ENCODE data around the gene ACSL3.
"Not testable (repeated sequence)": the region's sequence is repeated elsewhere in the genome, so short reads cannot be mapped to it uniquely, and the experiment has no call there.

ACSL3 gene

DNA sequence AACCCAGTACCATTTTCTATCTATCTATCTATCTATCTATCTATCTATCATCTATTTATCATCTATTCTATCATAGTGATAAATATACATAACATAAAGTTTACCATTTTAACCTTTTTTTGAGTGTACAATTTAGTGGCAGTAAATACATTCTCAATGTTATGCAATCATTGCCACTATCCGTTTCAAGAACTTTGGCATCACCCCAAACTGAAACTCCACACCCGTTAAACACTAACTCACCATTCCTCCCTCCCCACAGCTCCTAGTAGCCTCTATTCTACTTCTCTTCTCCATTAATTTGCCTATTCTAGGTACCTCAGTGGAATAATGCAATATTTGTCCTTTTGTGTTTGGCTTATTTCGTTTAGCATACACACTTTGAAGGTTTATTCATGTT lies 108.7 kb downstream of the ACSL3 start:
- no peak for DNase-seq (ENCODE audit: low read depth, low spot score)

- DNase-seq (ENCODE audit: low read depth, low spot score) = no peak
These were observed 111.6 kb downstream of the ACSL3 start for GRCh38 chr2:222972420-222972819.

GRCh38 chr2:222973237-222973636 lies 112.4 kb downstream of the ACSL3 start:
- no peak for DNase-seq (ENCODE audit: low read depth, low spot score)

- no peak for DNase-seq (ENCODE audit: low read depth, low spot score)
These were observed 112.9 kb downstream of the ACSL3 start for GRCh38 chr2:222973733-222974132.

GRCh38 chr2:222976521-222977061 lies 115.8 kb downstream of the ACSL3 start:
- DNase-seq (ENCODE audit: low read depth, low spot score) = no peak

- DNase-seq (ENCODE audit: low read depth, low spot score) = no peak
These were observed 116.3 kb downstream of the ACSL3 start for GRCh38 chr2:222977121-222977520.

DNA sequence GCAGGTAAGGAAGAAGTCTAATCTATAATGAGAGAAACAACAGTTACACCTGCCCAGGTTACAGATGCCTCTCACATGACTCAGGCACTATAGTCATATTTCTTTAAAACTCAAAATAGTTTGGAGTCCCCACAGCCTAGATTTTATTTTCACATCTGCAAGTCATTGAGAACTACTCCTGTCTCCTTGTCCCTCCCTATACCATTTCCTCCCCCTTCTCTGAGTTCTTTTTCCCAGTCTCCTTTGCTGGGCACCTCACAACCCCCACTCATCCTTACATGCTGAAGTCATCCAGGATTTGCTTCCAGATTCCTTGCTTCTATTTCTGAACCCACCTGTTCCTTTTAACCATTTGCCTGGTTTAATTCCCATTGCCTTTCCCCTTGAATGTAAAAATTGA lies 118.0 kb downstream of the ACSL3 start:
- DNase-seq (ENCODE audit: low read depth, low spot score) = no peak

- DNase-seq (ENCODE audit: low read depth, low spot score) = no peak
These were observed 118.6 kb downstream of the ACSL3 start for GRCh38 chr2:222979484-222979883.

GRCh38 chr2:222982010-222982908 lies 121.4 kb downstream of the ACSL3 start:
- no peak for DNase-seq (ENCODE audit: low read depth, low spot score)

GRCh38 chr2:222982909-222983265 lies 122.1 kb downstream of the ACSL3 start:
- no peak for DNase-seq (ENCODE audit: low read depth, low spot score)

- DNase-seq (ENCODE audit: low read depth, low spot score) = no peak
These were observed 124.1 kb downstream of the ACSL3 start for GRCh38 chr2:222984908-222985307.

DNA sequence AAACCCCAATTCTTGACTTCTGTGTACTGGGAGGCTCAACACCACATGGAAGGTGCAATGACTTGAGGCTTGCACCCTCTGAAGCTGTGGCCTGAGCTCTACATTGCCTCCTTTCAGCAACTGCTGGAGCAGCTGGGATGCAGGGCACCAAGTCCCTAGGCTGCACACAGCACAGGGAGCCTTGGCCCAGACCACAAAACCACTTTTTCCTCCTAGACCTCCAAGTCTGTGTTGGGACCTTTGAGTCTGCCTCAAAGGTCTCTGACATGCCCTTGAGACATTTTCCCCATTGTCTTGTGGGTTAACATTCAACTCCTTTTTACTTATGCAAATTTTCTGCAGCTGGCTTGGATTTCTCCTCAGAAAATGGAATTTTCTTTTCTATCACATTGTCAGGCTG lies 128.6 kb downstream of the ACSL3 start:
- DNase-seq (ENCODE audit: low read depth, low spot score) = no peak

DNA sequence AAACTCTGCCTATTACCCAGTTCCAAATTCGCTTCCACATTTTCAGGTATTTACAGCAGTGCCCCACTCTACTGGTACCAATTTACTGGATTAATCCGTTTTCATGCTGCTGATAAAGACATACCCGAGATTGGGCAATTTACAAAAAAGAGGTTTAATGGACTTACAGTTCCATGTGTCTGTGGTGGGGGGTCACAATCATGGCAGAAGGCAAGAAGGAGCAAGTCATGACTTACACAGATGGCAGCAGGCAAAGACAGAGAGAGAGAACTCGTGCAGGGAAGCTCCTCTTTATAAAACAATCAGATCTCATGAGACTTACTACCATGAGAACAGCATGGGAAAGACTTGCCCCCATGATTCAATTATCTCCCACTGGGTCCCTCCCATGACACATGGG lies 129.4 kb downstream of the ACSL3 start:
- not testable (repeated sequence) for DNase-seq (ENCODE audit: low read depth, low spot score)

- DNase-seq (ENCODE audit: low read depth, low spot score) = no peak
These were observed 131.3 kb downstream of the ACSL3 start for GRCh38 chr2:222992137-222992536.
